A172 (cell line): ENCODE results near the gene GNB4. TPM values are rescaled to one million over a fixed set of nuclear protein-coding genes. Genes with fewer than 3 reads are reported as not detected.
A peak's percentile ranks its signal among the peaks of the same experiment; 100 is the strongest.

Experiments used
- DNase-seq: peaks from one replicate; pipeline ENCODE4 v3.0.0-alpha.2; 2015; ENCODE audit warnings: low spot score
- total RNA-seq: library from RNA; depleted of rRNA; stranded (reverse); fragments of >200 nt; shearing (Covaris generic); gene quantifications from 2 replicates; pipeline ENCODE4 v1.2.3, GENCODE V29; 2014; rRNA removed

GNB4 gene
- total RNA-seq: 73.3 and 92.5 TPM in 2 replicates

- DNase-seq: peak; percentile 80
These were observed at the start of gene GNB4 for GRCh38 chr3:179451265-179452175. TSS of gene GNB4 (minus strand) at chr3:179451470. CDS start at chr3:179426200, 25,270 bp downstream.

GRCh38 chr3:179495483-179495882 lies 44.2 kb upstream of the GNB4 start:
- DNase-seq: no peak

GRCh38 chr3:179493260-179493659 lies 42.0 kb upstream of the GNB4 start:
- no peak for DNase-seq

GRCh38 chr3:179488213-179488612 lies 36.9 kb upstream of the GNB4 start:
- DNase-seq: no peak

- no peak for DNase-seq
These were observed 35.5 kb upstream of the GNB4 start for GRCh38 chr3:179486806-179487205.

- DNase-seq: no peak
These were observed 31.6 kb upstream of the GNB4 start for GRCh38 chr3:179482857-179483256.

- no peak for DNase-seq
These were observed 24.9 kb upstream of the GNB4 start for GRCh38 chr3:179476215-179476614.

GRCh38 chr3:179474480-179474879 lies 23.2 kb upstream of the GNB4 start:
- DNase-seq: no peak

- DNase-seq: no peak
These were observed 22.3 kb upstream of the GNB4 start for GRCh38 chr3:179473565-179473964.

- no peak for DNase-seq
These were observed 13.2 kb upstream of the GNB4 start for GRCh38 chr3:179464323-179465092.

- no peak for DNase-seq
These were observed 12.0 kb upstream of the GNB4 start for GRCh38 chr3:179463319-179463718.

GRCh38 chr3:179460260-179460659 lies 9.0 kb upstream of the GNB4 start:
- no peak for DNase-seq

- DNase-seq: no peak
These were observed 4.7 kb upstream of the GNB4 start for GRCh38 chr3:179455954-179456353.

- DNase-seq: no peak
These were observed 3.6 kb upstream of the GNB4 start for GRCh38 chr3:179454887-179455286.

GRCh38 chr3:179453967-179454366 lies 2.7 kb upstream of the GNB4 start:
- DNase-seq: no peak

- no peak for DNase-seq
These were observed 1.6 kb upstream of the GNB4 start for GRCh38 chr3:179452872-179453271.

GRCh38 chr3:179452176-179452564 lies 900 bp upstream of the GNB4 start:
- peak; percentile 64 for DNase-seq

- peak; percentile 36 for DNase-seq
These were observed 387 bp downstream of the GNB4 start for GRCh38 chr3:179450901-179451264.

- DNase-seq: peak; percentile 32
These were observed 989 bp downstream of the GNB4 start for GRCh38 chr3:179450261-179450701.

GRCh38 chr3:179449636-179450035 lies 1.6 kb downstream of the GNB4 start:
- no peak for DNase-seq

- no peak for DNase-seq
These were observed 4.0 kb downstream of the GNB4 start for GRCh38 chr3:179447251-179447650.

GRCh38 chr3:179446501-179446900 lies 4.8 kb downstream of the GNB4 start:
- peak; percentile 35 for DNase-seq

- no peak for DNase-seq
These were observed 12.4 kb downstream of the GNB4 start for GRCh38 chr3:179438841-179439240.
